Bronchial epithelial cell (primary cell): ENCODE measurements around the gene PLEKHA7. TPM values are rescaled to one million over a fixed set of nuclear protein-coding genes. Genes with fewer than 3 reads are reported as not detected.

ENCODE experiments used
- DNase-seq: peaks from one replicate; pipeline ENCODE4 v3.0.0-alpha.2; 2010; ENCODE audit warnings: low read depth
- FAIRE-seq: peaks from 2 replicates; lab custom pipeline; 2011; peaks lifted over from hg19 to GRCh38; lab: Jason Lieb, UNC
- H3K27me3 ChIP-seq: 2 replicates; pipeline ENCODE4 v1.5.1; 2011; ENCODE audit warnings: low read length; ENCODE audit not compliant: control insufficient read depth, insufficient read depth
- H3K36me3 ChIP-seq: 2 replicates; pipeline ENCODE4 v1.5.1; 2011; ENCODE audit warnings: low read length; ENCODE audit not compliant: control insufficient read depth, insufficient read depth
- H3K4me3 ChIP-seq: 2 replicates; pipeline ENCODE4 v1.5.1; 2011; ENCODE audit warnings: mild to moderate bottlenecking, low read depth, low read length, control low read depth
- CTCF ChIP-seq: IDR thresholded peaks from 2 replicates; pipeline ENCODE4 v1.5.1; 2011; ENCODE audit warnings: mild to moderate bottlenecking, moderate library complexity, low read length, control low read depth, inconsistent platforms; ENCODE audit not compliant: insufficient read depth, severe bottlenecking
- total RNA-seq: library from RNA; depleted of rRNA; stranded (reverse); fragments of >200 nt; gene quantifications from 2 replicates; pipeline ENCODE4 v1.2.1, GENCODE V29; 2014

PLEKHA7 gene
- total RNA-seq, 1 donor from 2014 or later, result 2.4 TPM

- FAIRE-seq (no peak), DNase-seq (no peak)
- no peaks in the 10 kb centered on the region for H3K36me3 ChIP-seq
- no peak overlapping the region for H3K4me3 ChIP-seq
- TF ChIP-seq CTCF, result no peak
- no peaks in the 10 kb centered on the region for H3K27me3 ChIP-seq
Observed at GRCh38 chr11:16958833-16959232, 55.4 kb downstream of the PLEKHA7 start.

GRCh38 chr11:16956538-16957153 lies 57.6 kb downstream of the PLEKHA7 start:
- Histone ChIP-seq H3K27me3 (no peaks in the 10 kb centered on the region), H3K36me3 (no peaks in the 10 kb centered on the region), H3K4me3 (no peak overlapping the region)
- no peak for TF ChIP-seq CTCF
- DNase-seq, result peak; percentile 61
- FAIRE-seq, result no peak

- no peak for DNase-seq
- TF ChIP-seq CTCF, result no peak
- FAIRE-seq, result no peak
- H3K4me3 ChIP-seq, result no peak overlapping the region
- no peaks in the 10 kb centered on the region for H3K27me3 ChIP-seq
- H3K36me3 ChIP-seq, result no peaks in the 10 kb centered on the region
Observed at GRCh38 chr11:16953663-16954062, 60.6 kb downstream of the PLEKHA7 start.

GRCh38 chr11:16946477-16947282 lies 67.5 kb downstream of the PLEKHA7 start:
- Histone ChIP-seq H3K27me3 (no peaks in the 10 kb centered on the region), H3K4me3 (no peak overlapping the region), H3K36me3 (no peaks in the 10 kb centered on the region)
- DNase-seq (no peak), FAIRE-seq (no peak)
- no peak for TF ChIP-seq CTCF

- DNase-seq, result peak; percentile 57
- FAIRE-seq, result no peak
- H3K36me3 ChIP-seq, result no peaks in the 10 kb centered on the region
- TF ChIP-seq CTCF, result peak; percentile 96
- no peaks in the 10 kb centered on the region for H3K27me3 ChIP-seq
- no peak overlapping the region for H3K4me3 ChIP-seq
Observed at GRCh38 chr11:16945671-16946469, 68.3 kb downstream of the PLEKHA7 start.
